HEK293T (cell line): ENCODE measurements around the gene HOXA10.

Experiments
- ARNT ChIP-seq: fragments of 450-650 bp; IDR thresholded peaks from 2 replicates; pipeline ENCODE4 v1.6.1; 2017; ENCODE audit warnings: mild to moderate bottlenecking
- HDGF ChIP-seq: fragments of 450-650 bp; IDR thresholded peaks from 2 replicates; pipeline ENCODE4 v1.6.1; 2017; ENCODE audit warnings: antibody characterized with exemption, borderline replicate concordance

DNA sequence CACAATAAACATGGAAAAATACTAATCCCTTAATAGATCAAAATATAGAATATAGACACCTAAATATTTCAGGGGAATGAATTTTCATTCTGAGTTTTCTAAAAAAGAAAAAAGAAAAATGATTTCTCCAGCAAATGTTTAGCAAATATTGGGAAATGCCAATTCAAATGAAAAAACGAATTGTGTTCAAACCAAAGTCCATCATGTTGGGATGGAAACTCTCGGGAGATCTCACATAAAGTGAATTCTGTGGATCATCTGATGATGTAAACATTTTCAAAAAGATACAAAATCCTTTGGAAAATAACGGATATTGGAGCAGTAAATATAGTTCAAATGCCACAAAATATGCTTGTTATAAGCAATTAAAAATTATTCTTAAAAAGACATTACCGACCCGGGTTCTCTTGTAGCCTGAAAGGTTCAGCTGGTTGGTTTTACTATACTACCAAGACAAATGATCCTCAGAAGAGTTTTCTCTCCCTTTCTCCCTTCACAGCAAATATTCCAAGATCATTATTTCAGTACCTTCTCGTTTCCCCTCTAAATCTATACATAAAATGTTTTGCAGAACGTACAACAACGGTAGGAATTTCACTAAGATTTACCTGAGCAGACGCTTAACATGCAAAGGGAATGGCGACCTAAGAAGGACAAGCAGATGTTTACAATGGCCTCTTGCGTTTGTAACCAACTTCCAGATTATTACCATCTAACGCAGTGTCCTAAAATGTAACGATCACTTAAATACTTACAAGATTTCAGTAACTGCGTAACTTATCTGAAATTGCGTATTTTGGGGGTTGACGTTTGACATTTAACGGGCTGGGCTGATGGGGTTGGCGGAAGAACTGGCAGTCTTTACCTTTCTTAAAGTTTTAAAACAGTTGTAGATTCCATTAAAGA is 23.3 kb upstream of the HOXA10 start:
- TF ChIP-seq HDGF (no peak), ARNT (no peak)
